Stimulated activated CD8-positive, alpha-beta memory T cell treated with anti-CD3 and anti-CD28 coated beads, Interleukin-4, amount 100 ng/mL, for 4 hours (primary cell): Measurements from ENCODE around the gene VPS41.

ENCODE experiments used
- DNase-seq, 2 donors: peaks; one replicate each; pipeline ENCODE4 v3.0.0-alpha.2; 2020; ENCODE audit warnings: low read depth in 2 of 2, low spot score in 1 of 2

VPS41 gene

DNA sequence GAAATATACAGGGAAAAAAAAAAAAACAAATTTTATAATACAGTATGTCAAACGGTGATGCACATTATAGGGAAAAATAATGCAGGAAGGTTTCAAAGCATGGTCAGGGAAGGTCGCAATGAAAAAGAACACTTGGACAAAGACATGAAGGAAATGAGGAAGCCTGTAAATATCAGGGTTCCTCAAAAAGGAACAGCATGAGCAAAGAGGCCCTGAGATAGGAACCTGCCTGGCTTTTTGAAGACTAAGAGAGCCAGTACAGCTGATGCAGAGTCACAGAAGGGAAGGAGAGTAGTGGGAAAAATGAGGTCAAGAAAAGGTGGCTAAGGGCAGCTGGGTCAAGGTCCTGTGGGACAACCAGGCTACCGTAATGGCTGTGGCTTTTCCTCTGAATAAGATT is 1.9 kb downstream of the VPS41 start:
- DNase-seq: no peak

DNA sequence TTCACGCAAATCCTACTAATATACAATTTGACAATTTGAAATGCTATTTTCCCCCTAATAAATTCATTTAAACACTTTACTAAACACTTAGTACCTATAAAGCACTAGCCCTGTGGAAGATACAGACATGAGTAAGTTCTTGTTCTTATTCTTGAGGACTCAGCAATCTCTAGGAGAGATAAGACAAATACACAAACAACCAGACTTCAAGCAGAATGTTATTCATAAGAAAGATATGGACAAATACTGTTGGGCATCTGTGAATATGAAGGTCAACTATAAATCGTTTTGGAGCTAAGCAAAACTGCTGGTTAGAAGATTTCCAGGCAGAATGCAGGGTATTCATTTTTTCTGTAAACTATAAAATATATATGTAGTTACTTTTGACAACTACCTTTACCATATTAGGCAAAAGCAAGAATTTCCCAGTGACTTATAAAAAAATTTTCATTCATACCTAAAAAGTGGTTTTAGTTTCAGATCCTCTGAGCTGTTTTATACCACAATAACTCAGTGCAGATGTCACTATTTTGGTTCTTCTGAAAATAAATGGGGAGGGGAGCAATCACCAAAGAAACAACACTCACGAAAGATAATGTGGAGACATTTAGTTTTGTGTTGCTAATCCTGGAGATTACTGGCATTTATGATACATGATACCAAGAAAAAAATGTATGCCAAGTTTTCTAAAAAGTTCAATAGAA is 3.8 kb downstream of the VPS41 start:
- no peak for DNase-seq

DNA sequence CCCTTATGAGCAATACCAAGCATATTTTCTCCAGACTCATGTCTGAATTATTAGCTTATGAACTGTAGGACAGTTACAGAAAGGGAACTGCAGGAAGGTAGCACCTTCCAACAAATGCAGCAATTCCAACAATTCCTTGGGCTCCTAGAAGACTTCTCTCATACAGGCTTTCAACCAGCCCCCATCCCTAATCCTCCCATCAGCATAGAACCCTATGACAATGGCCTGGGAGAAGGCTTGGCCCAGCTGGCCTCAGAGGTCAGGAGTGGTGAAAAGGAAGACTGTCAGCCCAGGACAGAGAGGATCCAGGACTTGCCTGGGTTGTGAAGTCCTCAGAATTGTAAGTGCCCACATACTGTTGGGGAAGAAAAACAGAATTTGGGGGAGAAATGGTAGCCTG is 5.9 kb downstream of the VPS41 start:
- DNase-seq: no peak

DNA sequence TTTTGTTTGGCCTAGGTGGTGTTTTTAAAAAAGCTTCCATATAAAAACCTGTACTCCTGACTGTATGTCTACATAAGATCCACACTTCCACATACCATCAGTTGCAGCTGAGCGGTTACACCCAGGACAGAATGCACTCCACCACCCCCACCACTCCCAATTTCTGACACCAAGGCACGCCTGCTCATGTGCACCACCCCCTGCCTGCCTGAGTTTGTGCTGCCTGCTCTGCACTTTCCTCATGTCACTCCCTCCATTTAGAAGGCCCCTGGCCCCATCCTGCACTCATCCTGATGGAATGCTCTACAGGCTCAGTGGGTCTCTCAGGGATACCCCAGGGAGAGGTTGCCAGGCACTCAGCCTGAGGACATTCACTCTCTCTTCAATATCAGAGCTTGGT is 6.5 kb downstream of the VPS41 start:
- no peak for DNase-seq

DNA sequence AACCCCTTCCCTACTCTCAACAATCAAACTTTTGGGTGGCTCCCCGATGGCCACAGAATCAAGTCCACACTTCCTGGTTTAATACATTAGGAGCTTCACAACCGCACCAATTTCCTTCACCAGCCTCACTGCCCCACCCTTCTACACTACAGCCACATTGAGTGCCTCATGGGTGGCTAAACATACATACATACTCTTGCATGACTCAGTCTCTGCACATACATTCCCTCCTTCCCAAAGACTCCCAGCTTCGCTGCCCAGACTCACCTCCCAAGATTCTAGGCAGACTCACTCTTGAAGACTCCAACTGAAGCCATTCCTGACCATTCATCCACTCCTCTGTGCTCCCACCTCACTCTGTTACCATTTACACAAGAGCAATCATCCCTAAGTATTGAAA is 15.9 kb downstream of the VPS41 start:
- no peak for DNase-seq

DNA sequence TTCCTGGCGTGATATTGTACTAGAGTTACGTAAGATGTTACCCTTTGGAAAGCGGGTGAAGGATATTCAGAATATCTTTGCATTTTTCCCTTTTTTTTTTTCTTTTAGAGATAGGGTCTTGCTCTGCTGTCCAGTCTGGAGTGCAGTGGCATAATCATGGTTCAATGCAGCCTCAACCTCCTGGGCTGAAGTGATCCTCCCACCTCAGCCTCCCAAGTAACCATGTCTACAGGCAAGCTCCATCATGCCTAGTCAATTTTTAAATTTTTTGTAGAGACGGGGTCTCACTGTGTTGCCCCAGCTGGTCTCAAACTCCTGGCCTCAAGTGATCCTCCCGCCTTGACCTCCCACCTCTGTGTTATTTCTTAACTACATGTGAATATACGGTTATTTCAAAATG is 18.4 kb downstream of the VPS41 start:
- DNase-seq: no peak

DNA sequence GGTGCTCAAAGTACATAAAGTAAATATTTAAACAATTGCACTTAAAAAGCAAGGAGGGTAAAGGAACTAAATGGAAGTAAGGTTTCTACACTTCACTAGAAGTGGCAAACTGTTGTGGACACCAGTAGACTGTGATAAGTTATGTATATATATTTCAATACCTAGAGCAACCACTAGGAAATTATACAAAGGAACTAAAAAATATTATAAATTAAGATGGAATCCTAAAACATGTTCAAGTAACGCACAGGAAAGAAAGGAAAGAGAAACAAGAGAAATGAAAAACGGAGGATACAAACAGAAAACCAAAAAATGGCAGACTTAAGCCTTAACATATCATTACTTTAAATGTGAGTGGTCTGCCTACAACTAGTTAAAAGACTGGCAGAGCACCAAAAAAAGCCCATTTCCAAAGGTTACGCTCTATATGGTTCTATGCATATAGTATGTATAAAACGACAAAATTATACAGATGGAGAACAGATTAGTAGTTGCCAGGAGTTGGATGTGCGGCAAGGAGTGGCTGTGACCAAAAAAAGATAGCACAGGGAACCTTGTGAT is 19.0 kb downstream of the VPS41 start:
- DNase-seq: no peak

GRCh38 chr7:38889079-38889478 is 19.9 kb downstream of the VPS41 start:
- DNase-seq: no peak

- no peak for DNase-seq
Observed at GRCh38 chr7:38886265-38886664, 22.7 kb downstream of the VPS41 start.

- no peak for DNase-seq
Observed at GRCh38 chr7:38883706-38884105, 25.3 kb downstream of the VPS41 start.

DNA sequence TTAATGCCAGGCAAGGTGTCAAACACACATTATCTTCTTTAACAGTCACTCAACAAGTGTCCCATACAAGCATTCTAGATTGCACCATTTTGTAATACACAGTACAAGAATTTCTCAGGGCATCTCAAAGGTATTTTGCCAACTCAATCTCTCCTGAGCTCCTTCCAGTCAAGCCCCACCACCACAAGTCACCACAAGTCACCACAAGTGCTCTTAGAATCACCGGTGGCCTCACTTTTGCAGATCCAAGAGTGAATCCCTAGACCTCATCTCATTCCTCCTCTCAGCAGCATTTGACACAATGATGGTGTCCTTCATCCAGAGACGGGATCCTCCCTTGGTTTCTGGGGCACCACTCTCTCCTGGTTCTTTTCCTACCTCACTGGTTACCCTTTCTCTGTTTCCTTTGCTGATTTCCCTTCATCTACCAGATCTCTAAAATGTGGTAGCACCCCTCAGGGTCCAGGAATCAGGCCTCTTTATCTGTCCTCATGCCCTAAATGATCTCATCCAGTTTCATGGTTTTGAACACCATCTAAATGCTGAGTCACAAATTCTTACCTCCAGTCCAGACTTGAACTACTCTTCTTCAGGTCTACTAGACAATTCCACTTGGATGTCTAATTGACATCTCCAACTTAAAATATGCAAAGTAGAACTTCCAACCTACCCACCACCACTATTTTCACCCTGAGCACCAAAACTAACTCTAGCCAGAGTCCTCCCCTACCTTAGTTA is 26.9 kb downstream of the VPS41 start:
- DNase-seq: no peak

- no peak for DNase-seq
Observed at GRCh38 chr7:38881015-38881414, 28.0 kb downstream of the VPS41 start.

- no peak for DNase-seq
Observed at GRCh38 chr7:38880454-38880853, 28.5 kb downstream of the VPS41 start.

DNA sequence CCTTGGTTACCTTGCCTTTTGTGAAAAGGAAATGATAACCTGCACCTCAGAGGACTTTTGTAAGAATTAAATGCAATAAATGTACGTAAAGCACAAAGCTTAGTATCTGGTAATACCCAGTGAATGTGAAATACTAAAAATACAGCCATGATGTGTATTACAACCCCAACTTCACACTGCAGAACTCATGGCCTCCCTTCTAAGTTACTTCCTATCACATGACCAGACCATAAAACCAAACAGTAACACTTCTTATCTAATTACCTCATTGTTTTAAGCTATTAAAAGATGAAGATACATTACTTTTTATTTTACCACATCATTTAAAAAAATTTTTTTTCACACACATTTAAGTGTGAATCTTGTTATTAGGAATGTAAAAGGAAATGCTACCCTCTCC is 29.0 kb downstream of the VPS41 start:
- DNase-seq: no peak

GRCh38 chr7:38878694-38879457 is 30.1 kb downstream of the VPS41 start:
- no peak for DNase-seq

DNA sequence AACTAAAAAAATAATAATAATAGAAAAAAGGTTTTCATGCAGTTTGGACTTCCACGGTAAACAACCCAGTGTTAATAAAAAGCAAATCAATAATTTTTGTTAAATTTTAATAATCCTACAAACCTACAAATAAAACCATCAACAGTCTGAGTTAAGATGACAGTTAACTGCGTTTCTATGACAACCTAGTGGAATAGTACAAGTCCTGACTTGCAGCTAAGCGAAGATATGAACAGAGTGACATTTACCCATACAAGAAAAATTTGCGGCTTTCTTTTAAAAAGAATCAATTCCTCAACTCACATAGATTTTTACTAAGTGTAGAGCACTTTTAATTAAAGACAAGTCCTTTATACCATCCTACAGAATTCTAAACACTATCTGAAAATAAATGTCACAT is 35.6 kb downstream of the VPS41 start:
- no peak for DNase-seq

- DNase-seq: no peak
Observed at GRCh38 chr7:38872202-38872601, 36.8 kb downstream of the VPS41 start.

DNA sequence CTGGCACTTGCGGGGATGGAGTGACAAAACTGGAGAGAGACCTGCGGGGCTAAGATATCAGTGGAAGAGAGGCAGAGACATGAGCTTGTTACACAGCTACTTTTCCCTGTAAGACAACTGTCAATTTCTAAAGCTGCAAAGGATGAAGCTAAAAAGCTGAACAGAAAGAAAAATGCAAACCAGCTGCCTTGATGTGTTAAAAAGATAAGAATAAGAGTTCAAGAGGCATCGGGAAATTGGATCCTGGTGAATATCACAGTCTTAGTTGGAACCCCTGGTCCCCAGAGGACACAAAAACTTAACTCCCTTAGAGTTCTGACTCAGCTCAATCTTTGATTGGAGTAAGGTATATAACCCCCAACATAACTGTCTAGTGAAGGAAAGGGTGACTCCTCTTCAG is 38.8 kb downstream of the VPS41 start:
- no peak for DNase-seq

GRCh38 chr7:38863601-38864291 is 45.2 kb downstream of the VPS41 start:
- no peak for DNase-seq

GRCh38 chr7:38862666-38863065 is 46.3 kb downstream of the VPS41 start:
- no peak for DNase-seq

GRCh38 chr7:38858259-38858884 is 50.6 kb downstream of the VPS41 start:
- DNase-seq: no peak
